ENCODE results near the gene RETREG1.
A peak's percentile ranks its signal among the peaks of the same experiment; 100 is the strongest.
"Not testable (repeated sequence)": the region's sequence is repeated elsewhere in the genome, so short reads cannot be mapped to it uniquely, and the experiment has no call there.

RETREG1 gene

DNA sequence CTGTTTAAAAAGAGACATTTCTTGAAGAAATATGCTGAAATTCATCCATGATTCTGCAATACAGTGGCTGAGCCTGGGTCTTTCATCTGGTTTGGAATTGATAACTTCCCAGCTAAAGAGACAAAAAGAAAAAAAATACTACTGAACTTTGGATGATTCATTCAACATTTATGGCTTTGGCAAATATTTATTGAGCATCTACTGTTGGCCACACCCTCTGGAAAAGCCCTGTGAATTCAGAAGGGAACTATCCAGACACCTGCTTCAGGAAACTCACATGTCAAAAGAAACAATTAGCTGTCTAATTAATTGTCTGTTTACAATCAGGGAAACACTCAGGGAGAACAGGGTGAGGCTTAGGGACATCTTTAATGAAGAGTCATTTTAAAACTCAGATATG lies 133.4 kb downstream of the RETREG1 start:
- no peak for DNase-seq

DNA sequence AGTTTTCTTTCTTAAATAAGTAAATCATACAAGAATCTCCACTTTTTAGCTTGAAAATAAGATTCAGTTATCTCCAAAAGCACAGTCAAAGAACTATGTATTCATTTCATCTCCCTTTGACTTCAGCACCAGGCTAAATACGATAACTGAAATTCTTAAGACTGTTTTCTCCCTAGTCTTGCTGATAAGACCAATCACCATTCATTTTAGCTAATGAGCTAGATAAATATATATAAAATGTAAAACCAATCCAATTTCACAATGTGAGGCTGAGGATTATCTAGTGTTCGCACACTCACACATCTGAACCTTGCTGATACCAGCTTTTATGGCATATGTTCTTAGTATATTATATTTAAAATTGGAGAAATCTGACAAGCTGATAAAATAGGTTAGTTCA lies 133.9 kb downstream of the RETREG1 start:
- DNase-seq: no peak

DNA sequence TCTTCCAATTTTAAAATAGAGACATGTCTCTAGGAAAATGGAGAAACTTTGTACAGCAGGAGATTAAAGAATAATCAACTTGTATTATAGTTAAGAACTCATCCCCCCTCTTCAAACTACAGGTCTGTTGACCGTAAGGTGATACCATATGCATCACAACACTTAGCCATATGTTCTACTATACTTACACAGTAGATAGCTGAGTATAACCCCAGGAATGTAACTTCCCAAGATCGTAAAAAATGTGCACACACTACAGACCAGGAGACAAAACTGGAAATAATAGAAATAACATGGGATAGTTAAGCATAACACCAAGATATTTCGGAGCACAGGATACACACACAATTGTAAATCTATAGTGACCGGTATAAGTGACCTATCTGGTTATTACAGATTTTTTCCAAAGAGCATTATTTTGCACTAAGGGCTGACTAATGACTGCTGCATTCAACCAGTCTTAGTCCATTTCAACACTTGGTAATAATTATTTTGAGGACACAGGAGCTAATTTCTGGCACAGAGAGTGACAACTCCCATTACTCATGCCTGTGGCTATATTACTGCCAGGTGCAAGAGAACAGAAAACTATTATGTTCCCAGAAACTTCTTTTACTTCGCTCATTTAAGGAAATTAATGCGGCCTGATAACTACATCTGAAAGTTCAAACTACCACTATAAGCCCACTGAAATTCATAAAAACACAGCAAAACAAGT lies 135.8 kb downstream of the RETREG1 start:
- DNase-seq: no peak

DNA sequence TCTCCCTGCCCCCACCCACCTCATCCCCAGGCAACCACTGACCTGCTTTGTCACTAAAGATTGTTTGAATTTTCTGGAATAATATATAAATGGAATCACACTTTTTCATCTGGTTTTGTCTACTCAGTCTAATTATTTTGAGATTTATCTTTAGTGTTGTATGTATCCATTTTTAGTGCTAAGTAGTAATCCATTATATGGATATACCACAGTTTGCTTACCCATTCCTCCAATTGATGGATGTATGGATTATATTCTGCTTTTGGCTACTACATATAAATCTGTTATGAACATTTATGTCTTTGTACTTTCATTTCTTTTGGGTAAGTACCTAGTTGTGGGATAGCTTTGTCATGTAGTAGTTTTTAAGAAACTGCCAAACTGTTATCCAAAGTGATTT lies 136.7 kb downstream of the RETREG1 start:
- no peak for DNase-seq

DNA sequence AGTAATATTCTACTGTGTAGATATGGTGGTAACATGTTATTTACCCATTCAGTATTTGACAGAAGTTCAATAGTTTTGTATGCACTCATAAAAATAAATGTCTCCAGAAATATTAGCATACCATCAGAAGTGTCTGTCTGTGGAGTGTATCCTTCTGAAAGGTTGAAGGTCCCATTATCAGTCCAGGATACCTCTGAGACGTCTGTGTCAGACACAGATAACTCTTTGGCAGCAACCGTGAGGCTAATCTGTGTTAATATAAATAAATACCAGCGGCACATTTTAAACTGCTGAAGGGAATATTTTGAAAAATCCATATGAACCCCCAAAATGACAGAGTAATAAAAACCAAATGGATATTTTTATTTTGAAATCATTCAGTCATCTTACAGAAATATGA lies 139.3 kb downstream of the RETREG1 start:
- no peak for DNase-seq

DNA sequence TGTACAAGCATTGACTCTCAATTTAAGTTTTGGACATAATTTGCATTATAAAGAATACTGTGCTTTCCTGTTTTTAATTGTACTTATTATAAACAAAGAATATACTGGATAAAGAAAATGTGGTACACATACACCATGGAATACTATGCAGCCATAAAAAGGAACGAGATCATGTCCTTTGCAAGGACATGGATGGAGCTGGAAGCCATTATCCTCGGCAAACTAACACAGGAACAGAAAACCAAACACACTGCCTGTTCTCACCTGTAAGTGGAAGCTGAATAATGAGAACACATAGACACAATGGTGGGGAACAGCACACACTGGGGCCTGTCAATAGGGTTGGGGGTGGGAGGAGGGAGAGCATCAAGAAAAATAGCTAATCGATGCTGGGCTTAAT lies 140.4 kb downstream of the RETREG1 start:
- DNase-seq: not testable (repeated sequence)

DNA sequence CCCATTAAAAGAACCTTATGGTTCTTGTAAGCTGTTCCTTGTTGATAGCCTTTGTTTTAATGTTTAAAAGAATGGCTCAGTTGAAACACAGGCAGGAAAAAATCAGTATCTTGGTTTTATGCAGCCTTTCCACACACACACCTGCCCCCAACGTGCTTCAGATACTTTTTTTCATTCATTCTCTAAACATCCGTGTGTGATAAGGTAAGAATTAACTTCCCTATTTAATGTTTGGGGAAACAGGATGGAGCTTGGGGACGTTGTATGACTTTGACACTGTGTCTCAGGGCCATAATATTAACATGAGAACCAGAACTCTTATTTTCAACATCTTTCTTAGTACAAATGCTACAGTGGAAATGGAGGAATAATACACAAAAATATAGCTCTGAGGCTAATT lies 145.4 kb downstream of the RETREG1 start:
- DNase-seq: no peak

DNA sequence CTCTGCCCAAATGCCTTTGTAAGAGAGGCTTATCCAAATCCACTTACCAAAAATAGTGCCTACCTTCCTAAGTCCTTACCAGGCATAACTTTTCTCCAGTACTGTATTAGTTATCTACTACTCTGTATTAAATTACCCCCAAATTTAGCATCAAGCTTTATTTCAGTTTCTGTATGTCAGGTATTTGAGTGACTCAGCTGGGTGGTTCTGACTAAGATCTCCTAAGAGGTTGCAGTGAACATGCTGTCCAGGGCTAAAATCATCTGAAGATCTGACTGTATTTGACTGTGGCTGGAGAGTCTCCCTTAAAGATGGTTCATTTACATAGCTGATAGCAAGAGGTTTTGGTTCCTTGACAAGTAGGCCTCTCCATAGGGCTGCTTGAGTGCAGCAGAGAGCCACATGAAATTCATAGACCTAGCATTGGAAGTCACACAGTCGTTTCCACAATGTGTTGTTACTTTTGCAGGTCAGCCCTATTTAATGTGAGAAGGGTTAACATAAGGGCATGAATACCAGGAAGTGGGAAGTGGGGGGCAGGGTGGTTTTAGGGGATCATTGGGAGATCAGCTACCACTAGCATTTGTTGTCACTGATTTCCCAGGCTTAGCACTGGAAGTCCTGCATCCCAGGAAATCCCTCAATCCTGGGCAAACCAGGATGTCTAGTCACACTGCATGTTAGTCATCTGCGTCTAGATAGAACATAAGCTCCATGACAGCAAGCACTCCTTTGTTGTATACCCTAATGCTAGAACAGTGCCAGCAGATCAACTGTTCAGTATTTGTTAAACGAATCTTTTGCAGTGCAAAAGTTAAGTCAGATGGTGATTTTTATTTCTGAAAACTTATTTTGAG lies 149.2 kb downstream of the RETREG1 start:
- no peak for DNase-seq

DNA sequence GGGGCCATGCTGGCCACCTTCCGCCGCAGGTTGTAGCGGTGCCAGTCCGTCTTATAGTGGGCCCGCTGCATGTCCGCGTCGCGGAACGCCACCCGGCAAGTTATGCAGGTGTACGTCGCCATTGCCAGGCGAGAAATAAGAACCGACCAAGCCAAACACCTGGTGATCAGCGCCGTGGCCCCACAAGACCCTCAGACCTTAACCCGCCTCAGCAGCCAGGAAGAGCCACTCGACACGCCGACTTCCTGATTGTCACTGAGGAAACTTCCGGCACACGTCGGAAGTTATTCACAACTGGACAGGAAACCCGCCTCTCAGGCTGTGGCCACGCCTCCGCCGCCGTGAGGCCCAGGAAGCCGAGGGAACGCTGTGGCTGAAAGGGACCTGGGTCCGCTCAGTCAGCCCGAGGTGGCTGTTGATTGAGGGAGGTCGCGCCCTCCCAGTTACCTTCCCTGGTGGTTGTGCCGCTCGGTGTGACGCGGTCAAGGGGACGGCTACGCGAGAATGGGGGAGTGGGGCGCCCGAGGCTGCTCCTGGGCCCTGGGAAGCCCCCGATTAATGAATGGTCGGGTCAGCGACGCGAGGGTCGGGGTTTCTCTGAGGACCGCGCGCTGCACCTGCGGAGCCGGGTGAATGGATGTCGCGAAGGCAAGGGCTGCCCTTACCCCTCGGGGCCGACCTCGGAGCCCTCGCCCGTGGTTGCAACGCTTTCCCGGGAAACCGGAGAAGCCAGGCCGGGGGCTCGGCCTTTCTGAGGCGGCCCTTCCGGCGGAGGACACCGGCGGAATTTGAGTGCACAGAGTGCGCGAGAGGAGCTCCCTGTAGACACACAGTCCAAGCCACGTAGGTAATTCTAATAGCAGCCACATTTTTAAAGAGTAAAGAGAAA lies 151.0 kb downstream of the RETREG1 start, which contains the start of gene ZNF622:
Gene ZNF622, minus strand, starts transcription at position 257 of the 889 bp plus-strand sequence. Its CDS starts 135 bp downstream, at position 122.
- peak; percentile 46 to 66 for DNase-seq

DNA sequence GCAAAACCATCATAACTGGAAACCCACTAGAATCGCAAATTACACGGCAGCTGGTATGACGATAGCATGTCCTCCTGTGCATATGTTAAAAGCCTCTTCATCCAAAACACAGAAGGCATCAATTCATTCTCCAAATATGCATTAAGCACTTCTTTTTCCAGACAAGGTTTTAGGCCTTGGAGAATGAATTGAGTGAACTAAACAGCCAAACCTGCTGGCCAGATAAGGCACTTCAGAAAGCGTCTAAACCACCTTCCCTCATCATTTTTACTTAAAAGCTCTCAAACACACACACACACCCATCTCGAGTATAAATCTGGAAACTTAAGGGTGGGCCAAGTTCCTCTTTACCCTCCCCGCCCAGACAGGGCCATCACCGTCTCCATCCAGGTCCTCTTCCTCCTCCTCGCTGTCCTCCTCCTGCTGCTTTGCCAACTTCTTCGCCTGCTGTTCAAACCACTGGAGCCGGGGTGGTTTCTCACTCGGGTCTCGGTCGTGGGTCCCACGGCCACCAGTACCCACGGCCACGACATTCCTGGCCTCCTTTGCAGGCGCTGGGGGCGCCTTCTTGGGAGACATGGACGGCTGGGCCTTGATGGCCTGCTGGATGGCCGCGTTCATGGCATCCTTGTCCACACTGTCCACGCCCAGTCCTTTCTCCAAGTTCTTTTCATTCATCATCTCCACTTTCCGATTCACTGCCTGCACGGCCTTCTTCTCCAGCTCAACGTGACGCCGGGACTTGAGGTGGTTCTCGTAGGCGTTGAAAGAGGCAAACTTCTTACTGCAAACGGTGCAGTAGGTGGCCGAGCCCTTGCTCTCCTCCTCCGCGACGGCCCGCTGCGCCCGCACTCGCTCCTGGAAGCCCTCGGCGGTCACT lies 151.9 kb downstream of the RETREG1 start:
- peak; percentile 4 to 40 for DNase-seq

DNA sequence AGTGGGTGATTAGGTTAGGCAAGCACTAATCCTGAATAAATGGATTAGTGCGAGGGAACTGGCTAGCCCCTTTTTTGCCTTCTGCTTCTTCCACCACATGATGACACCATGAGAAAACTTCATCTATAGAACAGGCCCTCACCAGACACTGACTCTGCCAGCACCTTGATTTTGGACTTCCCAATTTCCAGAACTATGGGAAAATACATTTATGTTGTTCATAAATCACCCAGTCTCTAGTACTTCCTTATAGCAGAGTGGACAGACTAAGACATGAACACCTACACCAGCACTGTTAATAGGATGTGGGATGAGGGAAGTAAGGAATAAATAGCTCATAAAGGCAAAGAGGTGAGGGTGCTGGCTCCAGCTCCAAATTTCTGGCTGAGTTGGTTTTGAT lies 152.6 kb downstream of the RETREG1 start:
- no peak for DNase-seq

DNA sequence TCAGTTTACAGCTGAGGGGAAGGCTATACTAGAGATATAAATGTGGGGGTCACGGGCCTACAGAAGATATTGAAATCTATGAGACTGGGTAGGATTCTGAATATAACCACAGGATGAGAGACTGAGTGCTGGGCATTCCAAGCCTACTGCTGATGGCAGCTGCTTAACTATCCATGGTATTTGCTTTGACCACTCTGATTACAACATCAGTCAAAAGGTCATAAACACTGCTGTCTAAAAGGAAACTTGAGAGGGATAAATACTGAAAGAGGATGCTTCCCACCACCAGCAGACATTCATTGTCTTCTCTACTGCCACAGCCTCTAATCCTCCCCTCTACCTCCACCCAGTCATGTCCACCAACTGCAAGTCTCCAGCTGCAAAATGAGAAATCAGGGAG lies 155.0 kb downstream of the RETREG1 start:
- no peak for DNase-seq

DNA sequence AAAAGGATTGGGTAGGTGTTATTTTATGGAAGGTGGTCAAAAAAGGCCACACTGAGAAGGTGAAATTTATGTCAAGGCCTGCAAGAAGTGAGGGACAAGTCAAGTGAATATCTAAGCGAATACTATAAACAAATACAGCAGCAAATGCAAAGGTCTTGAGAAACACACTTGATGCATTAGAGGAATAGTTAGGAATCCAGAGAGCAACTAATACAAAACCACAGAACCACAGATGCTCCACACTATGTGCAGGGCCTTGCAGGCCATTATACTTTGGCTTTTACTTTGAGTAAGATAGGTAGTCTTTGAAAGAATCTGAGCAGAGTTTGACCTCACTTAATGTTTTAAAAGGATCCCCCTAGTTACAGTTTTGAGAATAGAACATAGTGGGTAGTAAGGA lies 155.8 kb downstream of the RETREG1 start:
- DNase-seq: no peak

DNA sequence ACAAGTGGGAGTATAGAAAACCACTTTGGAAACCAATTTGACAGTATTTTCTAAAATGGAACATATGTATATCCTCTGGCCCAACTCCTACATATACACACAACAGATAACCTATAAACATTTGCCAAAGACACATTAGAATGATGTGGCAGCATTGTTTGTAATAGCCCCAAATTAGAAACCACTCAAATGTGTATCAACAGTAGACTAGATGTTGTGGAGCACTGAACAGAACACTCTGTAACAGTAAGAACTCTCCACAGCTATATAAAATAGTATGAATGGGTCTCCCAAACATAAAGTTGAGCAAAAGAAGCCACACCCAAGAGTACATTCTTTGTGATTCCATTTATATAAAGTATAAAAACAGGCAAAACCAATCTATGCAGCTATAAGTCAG lies 157.3 kb downstream of the RETREG1 start:
- DNase-seq: no peak

DNA sequence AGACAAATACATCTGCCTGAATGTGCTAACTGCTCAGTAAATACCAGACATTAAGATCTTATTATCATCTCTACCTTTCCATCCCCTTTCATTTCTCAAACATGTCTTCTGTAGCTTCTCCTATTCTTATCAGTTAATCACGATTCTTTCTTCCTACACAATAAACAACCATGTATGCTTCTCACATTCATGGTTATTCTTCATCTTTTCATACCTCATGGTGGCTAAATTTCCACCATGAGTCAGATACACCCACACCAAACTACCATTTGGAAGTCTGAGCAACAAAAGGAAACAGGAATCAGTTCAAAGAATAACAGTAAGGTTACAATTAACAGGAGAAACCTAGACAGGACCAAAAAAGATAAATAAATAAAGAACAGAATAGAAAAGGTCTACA lies 158.9 kb downstream of the RETREG1 start:
- no peak for DNase-seq

DNA sequence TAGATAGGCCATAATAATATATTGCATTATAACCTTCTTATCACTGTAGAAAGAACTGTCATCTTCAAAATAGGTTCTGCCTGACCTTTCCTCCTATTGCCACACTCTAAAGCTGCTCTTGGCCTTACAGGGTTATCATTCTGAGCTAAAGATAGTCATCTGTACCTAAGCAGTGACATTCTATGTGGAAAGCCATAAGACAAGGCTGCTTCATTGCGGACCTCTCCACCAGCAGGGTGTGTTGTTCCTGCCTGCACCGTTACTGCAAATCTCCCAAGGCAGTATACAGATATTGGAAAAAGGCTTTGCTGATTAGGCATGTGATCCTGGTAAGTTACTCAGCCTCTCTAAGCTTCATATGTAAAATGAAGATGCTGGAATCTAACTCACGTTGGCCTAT lies 159.3 kb downstream of the RETREG1 start:
- no peak for DNase-seq

DNA sequence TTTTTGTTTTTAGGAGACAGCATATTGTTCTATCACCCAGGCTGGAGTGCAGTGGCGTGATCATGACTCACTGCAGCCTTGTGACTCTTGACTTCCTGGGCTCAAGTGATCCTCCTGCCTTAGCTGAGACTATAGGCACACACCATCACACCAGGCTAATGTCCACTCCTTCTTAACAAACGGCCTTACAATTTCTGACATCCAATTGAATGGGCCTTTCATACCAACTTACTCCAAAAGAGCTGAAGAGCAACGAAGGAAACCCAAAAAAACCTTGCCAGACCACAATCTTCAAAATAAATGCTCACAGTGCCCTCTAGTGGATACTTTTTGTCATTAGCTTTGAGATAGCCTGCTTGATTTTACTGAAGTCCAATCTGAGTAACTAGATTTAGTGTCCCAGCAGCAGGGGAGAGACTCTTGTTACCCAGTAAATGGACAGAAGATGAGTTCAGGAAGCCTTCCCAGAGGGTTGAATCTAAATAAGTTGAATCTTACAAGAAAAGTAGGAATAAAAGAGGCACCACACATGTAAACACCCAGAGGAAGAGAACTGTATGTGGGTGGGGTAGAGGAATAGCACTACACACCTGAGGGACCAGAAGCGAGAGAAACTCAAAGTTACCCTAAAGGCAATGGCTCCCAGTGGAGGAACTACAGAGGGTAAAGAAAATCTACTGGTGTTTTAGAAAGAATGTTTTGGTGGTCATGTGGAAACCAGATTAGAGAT lies 160.5 kb downstream of the RETREG1 start:
- DNase-seq: peak; percentile 10 to 30

DNA sequence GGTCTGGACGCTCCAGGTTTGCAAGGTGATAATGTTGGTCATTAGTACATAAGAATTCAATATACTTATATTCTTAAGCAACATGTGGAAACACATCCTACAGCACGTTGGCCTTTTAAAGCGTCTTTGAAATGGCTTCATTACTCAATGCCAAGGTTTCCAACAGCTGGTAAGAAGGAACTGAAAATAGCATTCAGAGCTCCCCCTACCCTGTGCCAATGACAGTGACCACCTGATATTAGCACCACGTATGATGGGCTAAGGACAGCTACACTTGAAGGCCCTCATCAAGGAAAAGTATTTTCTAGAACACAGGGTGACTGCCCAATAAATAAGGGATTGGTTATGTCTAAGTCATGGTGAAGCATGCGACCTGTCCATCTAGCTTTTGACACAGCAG lies 161.1 kb downstream of the RETREG1 start:
- no peak for DNase-seq

DNA sequence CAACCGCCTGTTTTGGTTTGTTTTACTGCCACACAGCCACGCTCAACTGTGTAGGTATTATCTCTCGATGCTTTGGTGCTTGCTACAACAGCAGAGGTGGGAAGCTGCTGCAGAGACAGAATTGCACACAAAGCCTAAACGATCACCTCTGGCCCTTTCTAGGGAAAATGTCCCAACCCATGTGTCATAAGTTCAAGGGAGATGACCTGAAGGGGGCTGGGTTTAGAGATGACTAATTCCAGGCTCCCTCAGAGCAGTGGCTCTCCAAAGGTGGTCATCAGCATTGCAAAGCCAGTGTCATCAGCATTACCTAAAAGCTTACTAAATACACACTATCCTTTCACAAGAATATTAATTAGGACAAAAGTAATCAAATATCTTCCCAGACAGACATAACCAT lies 162.1 kb downstream of the RETREG1 start:
- DNase-seq: no peak

DNA sequence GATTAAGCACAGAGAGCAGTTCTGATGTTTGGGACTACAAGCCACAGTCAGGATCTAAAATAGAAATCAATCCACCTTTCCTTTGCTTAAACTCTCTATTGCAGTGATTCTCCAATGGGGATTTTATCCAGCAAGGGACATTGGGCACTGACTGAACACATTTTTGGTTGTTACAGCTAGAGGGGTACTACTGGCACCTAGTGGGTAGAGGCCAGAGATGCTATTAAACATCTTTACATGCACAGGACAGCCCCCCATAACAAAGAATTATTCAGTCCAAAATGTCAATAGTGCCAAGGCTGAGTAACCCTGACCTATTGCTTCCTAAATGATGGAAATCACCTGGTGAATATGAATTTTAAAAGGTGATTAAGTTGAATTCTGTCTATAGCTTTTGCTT lies 163.2 kb downstream of the RETREG1 start:
- no peak for DNase-seq

DNA sequence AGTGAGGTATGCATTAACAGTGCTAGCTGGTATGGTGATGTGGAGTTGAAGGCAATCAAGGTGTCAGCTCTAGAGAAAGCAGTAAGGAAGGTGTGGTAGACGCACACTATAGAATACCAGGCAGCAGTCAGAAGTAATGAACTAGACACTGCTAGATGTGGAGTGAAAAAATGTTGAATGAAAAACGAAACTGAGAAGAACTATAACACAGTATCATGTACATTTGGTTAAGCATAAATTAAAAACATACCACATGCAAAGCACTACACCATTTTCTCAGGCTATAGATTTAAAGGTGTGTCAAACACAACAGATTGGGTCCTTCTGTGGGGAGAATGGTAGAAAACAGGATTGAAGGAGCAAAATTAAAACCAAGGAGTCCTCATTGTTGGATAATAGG lies 166.6 kb downstream of the RETREG1 start:
- no peak for DNase-seq

DNA sequence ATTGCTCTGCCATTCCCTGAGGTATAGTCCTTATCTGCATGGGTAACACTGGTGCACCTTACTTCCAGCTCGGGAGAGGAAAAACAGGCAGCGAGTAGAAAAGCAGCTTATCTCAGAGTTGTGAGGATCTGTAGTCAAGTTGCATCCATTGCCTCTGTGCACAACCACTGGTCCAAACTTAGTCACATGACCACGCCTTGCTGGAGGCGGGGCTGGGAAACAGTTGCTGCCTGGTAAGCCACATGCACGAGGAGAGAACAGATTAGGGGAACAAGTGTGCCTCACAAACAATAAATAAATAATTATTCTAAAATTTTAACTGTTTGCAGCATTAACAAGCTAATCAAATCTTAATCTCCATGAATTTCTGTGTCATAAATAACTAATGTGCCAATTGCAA lies 169.8 kb downstream of the RETREG1 start:
- no peak for DNase-seq

Data from bone marrow (tissue), 2 donors.